Endodermal cell (in vitro differentiated cells): ENCODE measurements around the gene DACH2. TPM values are rescaled to one million over a fixed set of nuclear protein-coding genes. Genes with fewer than 3 reads are reported as not detected.

ENCODE experiments used
- DNase-seq: peaks from one replicate; pipeline ENCODE4 v3.0.0-alpha.2; 2017
- H3K27ac ChIP-seq: 2 replicates; pipeline ENCODE4 v1.5.1; 2013; ENCODE audit warnings: mild to moderate bottlenecking, low read depth, low read length, moderate library complexity
- H3K27me3 ChIP-seq: 2 replicates; pipeline ENCODE4 v1.6.1; 2013; ENCODE audit warnings: mild to moderate bottlenecking, low read length, moderate library complexity; ENCODE audit not compliant: insufficient read depth, control insufficient read depth, poor library complexity, severe bottlenecking
- H3K36me3 ChIP-seq: 2 replicates; pipeline ENCODE4 v1.7.0; 2013; ENCODE audit warnings: mild to moderate bottlenecking, low read length, moderate library complexity; ENCODE audit not compliant: control insufficient read depth, insufficient read depth
- H3K4me1 ChIP-seq: one replicate; pipeline ENCODE4 v1.7.0; 2013; ENCODE audit warnings: low read length; ENCODE audit not compliant: control insufficient read depth, insufficient read depth
- H3K4me3 ChIP-seq: 2 replicates; pipeline ENCODE4 v1.5.1; 2013; ENCODE audit warnings: mild to moderate bottlenecking, low read length, moderate library complexity
- H3K9ac ChIP-seq: 2 replicates; pipeline ENCODE4 v1.6.1; 2013; ENCODE audit warnings: mild to moderate bottlenecking, low read length, moderate library complexity; ENCODE audit not compliant: poor library complexity, severe bottlenecking; ENCODE audit errors: extremely low read depth
- H3K9me3 ChIP-seq: 2 replicates; pipeline ENCODE4 v1.6.1; 2013; ENCODE audit warnings: mild to moderate bottlenecking, low read length, moderate library complexity; ENCODE audit not compliant: control insufficient read depth
- H3K27ac Mint-ChIP-seq: 2 replicates; pipeline ENCODE4 v1.8.0; 2020; ENCODE audit warnings: mixed read lengths
- H3K27me3 Mint-ChIP-seq: 2 replicates; pipeline ENCODE4 v1.8.0; 2021; ENCODE audit warnings: mild to moderate bottlenecking, mixed read lengths; ENCODE audit not compliant: insufficient read depth
- H3K36me3 Mint-ChIP-seq: 2 replicates; pipeline ENCODE4 v1.8.0; 2020; ENCODE audit warnings: low read depth, mixed read lengths
- H3K4me1 Mint-ChIP-seq: 2 replicates; pipeline ENCODE4 v1.8.0; 2020; ENCODE audit warnings: mixed read lengths
- H3K4me3 Mint-ChIP-seq: 2 replicates; pipeline ENCODE4 v1.8.0; 2020; ENCODE audit warnings: mild to moderate bottlenecking, moderate library complexity, mixed read lengths
- H3K9me3 Mint-ChIP-seq: 2 replicates; pipeline ENCODE4 v1.8.0; 2020; ENCODE audit warnings: mild to moderate bottlenecking, mixed read lengths
- CTCF ChIP-seq: fragments of 200-600 bp; sonication (generic); conservative IDR thresholded peaks from 2 replicates; pipeline ENCODE4 v1.5.0; 2021; ENCODE audit warnings: antibody characterized with exemption, mild to moderate bottlenecking
- WGBS, 2 experiments: methylation state at CpG; one replicate each; pipeline versions ENCODE4 v1.1.5 to v1.1.7; 2013; ENCODE audit warnings: missing lambda C conversion rate in 2 of 2, mixed read lengths in 1 of 2; ENCODE audit not compliant: insufficient coverage in 1 of 2, insufficient read length in 1 of 2; 5-methylcytosine and 5-hydroxymethylcytosine counted together
- total RNA-seq, 2 donors: library from RNA; stranded (reverse); fragmentation: NEBNext Ultra II Directional in 1 of 2; extraction: Animal tissue kit (Norgen Biotek cat#: 25700) in 1 of 2; gene quantifications; 2 replicates in 1 of 2; 3 replicates in 1 of 2; pipeline ENCODE4 v1.2.1, GENCODE V29; 2021

Gene DACH2
- total RNA-seq, 2 donors from 2014 or later, result 2.2 to 2.3 TPM

- TF ChIP-seq CTCF, result no peak
- 91% methylated on average over 11 of the region's 11 CpGs; no CpG with 5 or more reads in 1 of the 2 experiments for WGBS, 2 experiments
- no peaks in the 10 kb centered on the region for H3K36me3 Mint-ChIP-seq
These were observed 200.9 kb downstream of the DACH2 start for GRCh38 chrX:86349115-86349514.

GRCh38 chrX:86369847-86370630 lies 221.8 kb downstream of the DACH2 start:
- Histone ChIP-seq H3K27ac (no peak overlapping the region), H3K36me3 (no peaks in the 10 kb centered on the region), H3K9me3 (no peaks in the 10 kb centered on the region), H3K27me3 (no peaks in the 10 kb centered on the region), H3K4me1 (no peaks in the 10 kb centered on the region), H3K4me3 (no peak overlapping the region), H3K9ac (no peak overlapping the region)
- H3K36me3 Mint-ChIP-seq, result no peaks in the 10 kb centered on the region
- no peaks in the 10 kb centered on the region for H3K9me3 Mint-ChIP-seq
- no peaks in the 10 kb centered on the region for H3K27me3 Mint-ChIP-seq
- no peak overlapping the region for H3K27ac Mint-ChIP-seq
- no peak for DNase-seq
- 85% methylated on average over 2 of the region's 3 CpGs; no CpG with 5 or more reads in 1 of the 2 experiments for WGBS, 2 experiments
- no peaks in the 10 kb centered on the region for H3K4me1 Mint-ChIP-seq
- H3K4me3 Mint-ChIP-seq, result no peak overlapping the region
- TF ChIP-seq CTCF, result no peak

More at GRCh38 chrX:86349115-86349514, 200.9 kb downstream of the DACH2 start:
- Mint-ChIP-seq H3K9me3 (no peaks in the 10 kb centered on the region), H3K27ac (no peak overlapping the region), H3K4me1 (peaks cover 4% of the 10 kb centered on the region), H3K4me3 (no peak overlapping the region), H3K27me3 (no peaks in the 10 kb centered on the region)
- H3K36me3 ChIP-seq, result no peaks in the 10 kb centered on the region
- no peak overlapping the region for H3K27ac ChIP-seq
- DNase-seq, result no peak
- no peak overlapping the region for H3K4me3 ChIP-seq
- H3K9ac ChIP-seq, result no peak overlapping the region
- H3K9me3 ChIP-seq, result no peaks in the 10 kb centered on the region
- H3K27me3 ChIP-seq, result no peaks in the 10 kb centered on the region
- no peaks in the 10 kb centered on the region for H3K4me1 ChIP-seq

- Histone ChIP-seq H3K27ac (no peak overlapping the region), H3K27me3 (no peaks in the 10 kb centered on the region), H3K9me3 (no peaks in the 10 kb centered on the region), H3K4me1 (no peaks in the 10 kb centered on the region), H3K4me3 (no peak overlapping the region), H3K36me3 (no peaks in the 10 kb centered on the region), H3K9ac (no peak overlapping the region)
- no peak for DNase-seq
- 91% methylated on average over 1 of the region's 1 CpG; no CpG with 5 or more reads in 1 of the 2 experiments for WGBS, 2 experiments
- no peaks in the 10 kb centered on the region for H3K4me1 Mint-ChIP-seq
- H3K36me3 Mint-ChIP-seq, result no peaks in the 10 kb centered on the region
- no peaks in the 10 kb centered on the region for H3K27me3 Mint-ChIP-seq
- TF ChIP-seq CTCF, result no peak
- H3K27ac Mint-ChIP-seq, result no peak overlapping the region
- H3K4me3 Mint-ChIP-seq, result no peak overlapping the region
- H3K9me3 Mint-ChIP-seq, result no peaks in the 10 kb centered on the region
These were observed 222.7 kb downstream of the DACH2 start for GRCh38 chrX:86370927-86371326.
